Brain microvascular endothelial cell (primary cell): ENCODE measurements around the gene SPDEF.

Experiments
- DNase-seq: peaks from one replicate; pipeline ENCODE4 v3.0.0-alpha.2; 2020
- H3K27ac ChIP-seq: fragments of 250-450 bp; sonication (Bioruptor Pico); 2 replicates; pipeline ENCODE4 v1.5.1; 2020; ENCODE audit warnings: mild to moderate bottlenecking, moderate library complexity
- H3K27me3 ChIP-seq: fragments of 250-450 bp; sonication (Bioruptor Pico); replicated peaks from 2 replicates; pipeline ENCODE4 v1.5.1; 2020; ENCODE audit warnings: mild to moderate bottlenecking
- H3K36me3 ChIP-seq: fragments of 250-450 bp; sonication (Bioruptor Pico); replicated peaks from 2 replicates; pipeline ENCODE4 v1.5.1; 2020; ENCODE audit warnings: mild to moderate bottlenecking
- H3K4me3 ChIP-seq: 2 replicates; pipeline ENCODE4 v1.5.1; 2011; ENCODE audit warnings: low read depth, mild to moderate bottlenecking, control low read depth, low read length, moderate library complexity
- in situ Hi-C: cut with HindIII; loops from 2 replicates; pipeline ENCODE4 v1.10.0; 2017; ENCODE audit warnings: low sequenced_read_pairs, low pct_ligation_motif_present
- TF ChIP-seq, protein P1 (sequence below): IDR thresholded peaks from 2 replicates; pipeline ENCODE4 v1.5.1; 2011; ENCODE audit warnings: low read depth, mild to moderate bottlenecking, moderate library complexity, low read length, control low read depth, inconsistent platforms; ENCODE audit errors: missing control alignments

SPDEF gene

DNA sequence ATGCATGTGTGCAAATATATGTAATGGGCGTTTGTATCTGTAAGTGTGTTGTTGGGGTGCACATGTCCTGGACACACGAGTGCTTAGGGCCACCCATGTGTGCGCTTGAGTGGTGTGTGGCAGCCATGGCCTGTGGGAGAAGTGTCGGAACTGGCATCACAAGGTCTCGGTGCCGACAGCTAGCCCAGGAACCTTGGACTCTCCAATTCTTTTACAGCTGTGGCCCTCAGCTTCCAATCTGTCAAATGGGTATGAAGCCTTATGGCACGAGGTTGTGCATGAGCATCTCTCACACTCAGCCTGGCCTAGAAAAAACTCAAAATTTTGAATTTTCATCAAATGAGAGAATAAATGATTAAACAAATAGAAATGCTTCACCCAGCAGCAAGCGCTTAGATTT lies 42.0 kb downstream of the SPDEF start:
- no peaks in the 10 kb centered on the region for H3K36me3 ChIP-seq
- no peak overlapping the region for H3K27ac ChIP-seq
- H3K4me3 ChIP-seq = no peak overlapping the region
- TF ChIP-seq, protein P1, sequence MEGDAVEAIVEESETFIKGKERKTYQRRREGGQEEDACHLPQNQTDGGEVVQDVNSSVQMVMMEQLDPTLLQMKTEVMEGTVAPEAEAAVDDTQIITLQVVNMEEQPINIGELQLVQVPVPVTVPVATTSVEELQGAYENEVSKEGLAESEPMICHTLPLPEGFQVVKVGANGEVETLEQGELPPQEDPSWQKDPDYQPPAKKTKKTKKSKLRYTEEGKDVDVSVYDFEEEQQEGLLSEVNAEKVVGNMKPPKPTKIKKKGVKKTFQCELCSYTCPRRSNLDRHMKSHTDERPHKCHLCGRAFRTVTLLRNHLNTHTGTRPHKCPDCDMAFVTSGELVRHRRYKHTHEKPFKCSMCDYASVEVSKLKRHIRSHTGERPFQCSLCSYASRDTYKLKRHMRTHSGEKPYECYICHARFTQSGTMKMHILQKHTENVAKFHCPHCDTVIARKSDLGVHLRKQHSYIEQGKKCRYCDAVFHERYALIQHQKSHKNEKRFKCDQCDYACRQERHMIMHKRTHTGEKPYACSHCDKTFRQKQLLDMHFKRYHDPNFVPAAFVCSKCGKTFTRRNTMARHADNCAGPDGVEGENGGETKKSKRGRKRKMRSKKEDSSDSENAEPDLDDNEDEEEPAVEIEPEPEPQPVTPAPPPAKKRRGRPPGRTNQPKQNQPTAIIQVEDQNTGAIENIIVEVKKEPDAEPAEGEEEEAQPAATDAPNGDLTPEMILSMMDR = no peak
- H3K27me3 ChIP-seq = peaks cover 18% of the 10 kb centered on the region
- no peak for DNase-seq
- in situ Hi-C loops = no loop called here

DNA sequence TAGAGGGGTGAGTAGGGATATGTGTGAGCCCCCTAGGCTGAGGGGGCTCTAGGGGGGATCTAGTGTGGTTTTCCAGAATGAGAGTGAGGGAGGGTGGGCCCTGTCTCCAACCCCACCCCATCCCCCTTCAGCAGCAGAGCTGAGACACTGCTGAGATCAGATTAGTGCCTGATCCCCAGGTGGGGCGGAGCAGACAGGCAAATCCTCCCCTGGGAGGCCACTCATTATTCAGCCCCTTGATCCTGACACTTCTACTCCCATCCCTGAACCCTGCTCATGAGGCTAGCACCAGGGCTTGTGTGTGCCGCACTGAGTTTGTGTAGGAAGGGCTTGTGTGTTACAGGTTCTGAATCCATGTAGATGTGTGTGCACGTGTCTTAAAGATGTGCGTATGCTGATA lies 42.5 kb downstream of the SPDEF start:
- no peak overlapping the region for H3K4me3 ChIP-seq
- no peaks in the 10 kb centered on the region for H3K36me3 ChIP-seq
- in situ Hi-C loops = no loop called here
- H3K27ac ChIP-seq = no peak overlapping the region
- peaks cover 18% of the 10 kb centered on the region for H3K27me3 ChIP-seq
- DNase-seq = no peak
- TF ChIP-seq, protein P1 = no peak

DNA sequence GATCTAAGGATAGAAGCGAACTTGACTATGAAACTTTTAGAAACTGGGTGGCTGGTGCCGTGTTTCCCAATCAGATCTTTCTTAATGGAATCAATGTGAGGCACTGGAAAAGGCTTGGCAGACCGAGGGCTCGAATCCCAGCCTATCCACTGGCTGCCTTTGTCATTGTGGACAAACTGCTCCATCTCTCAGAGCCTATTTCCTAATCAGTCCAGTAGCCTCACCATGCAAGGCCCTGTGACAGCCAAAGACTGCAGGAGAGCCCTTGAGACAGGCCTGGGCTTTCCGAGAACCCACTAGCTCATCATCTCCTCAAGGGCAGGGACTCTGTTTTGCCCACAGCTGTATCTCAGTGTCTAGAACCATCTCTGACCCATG lies 43.4 kb downstream of the SPDEF start:
- TF ChIP-seq, protein P1 = no peak
- Histone ChIP-seq H3K27ac (no peak overlapping the region), H3K4me3 (no peak overlapping the region), H3K36me3 (no peaks in the 10 kb centered on the region), H3K27me3 (peaks cover 18% of the 10 kb centered on the region)
- DNase-seq = no peak
- in situ Hi-C loops = no loop called here

DNA sequence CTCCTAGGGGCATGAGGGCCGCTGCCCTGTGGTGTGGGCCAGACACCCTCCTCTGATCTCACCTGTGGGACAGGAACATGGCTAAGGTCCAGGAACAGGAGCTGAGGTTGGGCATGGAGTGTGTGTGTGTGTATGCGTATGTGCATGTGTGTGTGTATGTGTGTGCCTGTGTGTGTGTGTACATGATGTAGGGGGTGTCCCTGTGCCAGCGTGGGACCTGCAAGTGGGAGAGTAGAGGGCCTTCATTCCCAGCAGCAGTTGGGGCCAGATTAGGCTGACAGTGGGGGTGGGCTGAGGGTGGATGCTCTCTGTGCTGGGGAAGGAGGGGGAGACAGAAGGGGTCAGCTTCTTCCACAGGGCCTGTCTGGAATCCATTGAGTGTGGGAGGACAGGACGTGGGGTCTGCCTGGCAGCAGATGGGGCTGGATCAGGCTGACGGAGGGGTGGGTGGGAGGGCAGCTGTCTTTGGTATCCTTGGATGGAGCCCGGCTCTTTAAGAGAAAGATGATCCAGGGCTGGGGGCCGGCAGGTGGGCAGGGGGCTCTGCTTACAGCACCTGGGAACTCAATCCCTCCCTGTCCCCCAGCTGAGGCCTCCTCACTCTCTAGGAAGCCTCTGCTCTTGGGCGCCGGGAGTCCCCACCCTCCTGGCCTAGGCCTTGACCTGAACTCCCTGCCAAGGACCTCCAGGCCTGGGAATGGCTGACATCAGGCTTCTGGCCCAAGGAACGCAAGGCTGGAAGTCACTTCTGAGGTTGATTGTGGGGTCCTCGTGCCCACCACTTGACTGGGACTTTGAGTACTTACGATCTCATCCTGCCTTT lies 44.0 kb downstream of the SPDEF start:
- Histone ChIP-seq H3K27me3 (peaks cover 18% of the 10 kb centered on the region), H3K4me3 (no peak overlapping the region), H3K27ac (no peak overlapping the region), H3K36me3 (no peaks in the 10 kb centered on the region)
- TF ChIP-seq, protein P1 = no peak
- DNase-seq = no peak
- in situ Hi-C loops = no loop called here

DNA sequence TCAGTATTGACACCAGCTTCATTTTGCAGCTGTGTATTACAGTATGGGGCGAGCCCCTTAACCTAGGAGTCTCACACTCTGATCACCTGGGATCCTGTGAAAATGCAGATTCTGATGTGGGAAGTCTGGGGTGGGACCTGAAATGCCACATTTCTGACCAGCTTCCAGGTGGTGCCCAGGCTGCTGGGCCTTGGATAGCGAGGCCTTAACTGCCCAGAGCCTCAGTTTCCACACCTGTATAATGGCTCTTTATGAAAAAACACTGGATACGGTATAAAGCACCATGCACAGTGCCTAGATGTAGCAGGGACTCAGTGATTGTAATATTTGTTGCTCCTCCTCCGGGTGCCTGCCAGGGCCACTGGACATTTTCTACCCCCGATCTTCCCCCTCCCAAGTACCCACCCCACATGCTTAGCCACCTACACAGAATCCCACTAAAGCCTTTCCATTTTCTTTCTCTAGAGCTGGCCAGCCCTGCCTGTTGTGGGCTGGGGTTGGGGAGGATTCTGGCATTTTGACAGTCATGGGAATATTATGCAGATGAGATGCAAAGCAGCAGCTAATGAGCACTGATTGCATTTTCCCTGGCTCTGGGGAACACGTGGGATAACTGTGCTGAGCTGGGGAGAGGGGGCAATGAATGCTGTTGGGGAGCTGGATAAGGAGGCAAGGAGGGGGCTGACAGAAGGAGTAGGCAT lies 44.8 kb downstream of the SPDEF start:
- Histone ChIP-seq H3K4me3 (no peak overlapping the region), H3K27ac (no peak overlapping the region), H3K36me3 (no peaks in the 10 kb centered on the region), H3K27me3 (peaks cover 18% of the 10 kb centered on the region)
- TF ChIP-seq, protein P1 = no peak
- no peak for DNase-seq
- in situ Hi-C loops = no loop called here
